C4-2B (cell line): ENCODE measurements around the gene SPINDOC.

ENCODE experiments used
- ZFX ChIP-seq: fragments of 450-650 bp; IDR thresholded peaks from 2 replicates; pipeline ENCODE4 v1.6.1; 2017
- TF ChIP-seq, protein P1 (sequence below): fragments of 450-650 bp; conservative IDR thresholded peaks from 2 replicates; pipeline ENCODE4 v1.5.1; 2017; ENCODE audit warnings: mild to moderate bottlenecking

DNA sequence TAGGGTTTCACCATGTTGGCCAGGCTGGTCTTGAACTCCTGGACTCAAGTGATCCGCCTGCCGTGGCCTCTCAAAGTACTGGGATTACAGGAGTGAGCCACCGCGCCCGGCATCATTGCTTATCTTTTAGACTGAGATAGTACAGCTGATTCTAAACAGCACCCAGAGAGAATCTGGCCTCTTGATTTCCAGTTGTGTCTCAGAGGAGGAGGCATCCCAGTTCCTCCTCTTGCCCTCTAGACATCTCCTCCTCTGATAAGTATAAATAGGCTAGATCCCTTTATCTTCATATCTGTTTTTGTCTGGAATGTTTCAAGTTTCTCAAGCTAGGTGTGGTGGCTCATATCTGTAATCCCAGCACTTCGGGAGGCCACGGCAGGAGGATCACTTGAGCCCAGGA lies 32.7 kb downstream of the SPINDOC start:
- TF ChIP-seq, protein P1, sequence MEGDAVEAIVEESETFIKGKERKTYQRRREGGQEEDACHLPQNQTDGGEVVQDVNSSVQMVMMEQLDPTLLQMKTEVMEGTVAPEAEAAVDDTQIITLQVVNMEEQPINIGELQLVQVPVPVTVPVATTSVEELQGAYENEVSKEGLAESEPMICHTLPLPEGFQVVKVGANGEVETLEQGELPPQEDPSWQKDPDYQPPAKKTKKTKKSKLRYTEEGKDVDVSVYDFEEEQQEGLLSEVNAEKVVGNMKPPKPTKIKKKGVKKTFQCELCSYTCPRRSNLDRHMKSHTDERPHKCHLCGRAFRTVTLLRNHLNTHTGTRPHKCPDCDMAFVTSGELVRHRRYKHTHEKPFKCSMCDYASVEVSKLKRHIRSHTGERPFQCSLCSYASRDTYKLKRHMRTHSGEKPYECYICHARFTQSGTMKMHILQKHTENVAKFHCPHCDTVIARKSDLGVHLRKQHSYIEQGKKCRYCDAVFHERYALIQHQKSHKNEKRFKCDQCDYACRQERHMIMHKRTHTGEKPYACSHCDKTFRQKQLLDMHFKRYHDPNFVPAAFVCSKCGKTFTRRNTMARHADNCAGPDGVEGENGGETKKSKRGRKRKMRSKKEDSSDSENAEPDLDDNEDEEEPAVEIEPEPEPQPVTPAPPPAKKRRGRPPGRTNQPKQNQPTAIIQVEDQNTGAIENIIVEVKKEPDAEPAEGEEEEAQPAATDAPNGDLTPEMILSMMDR: no peak
- no peak for TF ChIP-seq ZFX
